Esophagus muscularis mucosa (tissue), 4 donors: ENCODE measurements around the gene TYR. TPM values are rescaled to one million over a fixed set of nuclear protein-coding genes. Genes with fewer than 3 reads are reported as not detected.
"Not testable (repeated sequence)": the region's sequence is repeated elsewhere in the genome, so short reads cannot be mapped to it uniquely, and the experiment has no call there.

Experiments
- DNase-seq: peaks from one replicate; pipeline ENCODE4 v3.0.0-alpha.2; 2017; ENCODE audit errors: extremely low spot score
- H3K27ac ChIP-seq, 4 donors: fragments of 200-600 bp; sonication (generic); replicated peaks in 1 of 4; 1 replicate in 3 of 4; 2 replicates in 1 of 4; pipeline ENCODE4 v1.5.1; 2016 to 2019; ENCODE audit warnings: mild to moderate bottlenecking in 1 of 4
- H3K27me3 ChIP-seq, 4 donors: fragments of 200-600 bp; sonication (generic); one replicate each; pipeline versions ENCODE4 v1.5.1 to v1.6.0; 2016 to 2019
- H3K36me3 ChIP-seq, 4 donors: fragments of 200-600 bp; sonication (generic); one replicate each; pipeline ENCODE4 v1.5.1; 2016 to 2019
- H3K4me1 ChIP-seq, 4 donors: fragments of 200-600 bp; sonication (generic); one replicate each; pipeline ENCODE4 v1.5.1; 2016 to 2019
- H3K4me3 ChIP-seq, 4 donors: fragments of 200-600 bp; sonication (generic); 1 replicate in 2 of 4; 2 replicates in 2 of 4; pipeline ENCODE4 v1.5.1; 2016 to 2019; ENCODE audit warnings: mild to moderate bottlenecking in 4 of 4, moderate library complexity in 1 of 4
- H3K9me3 ChIP-seq, 4 donors: fragments of 200-600 bp; sonication (generic); 1 replicate in 3 of 4; 2 replicates in 1 of 4; pipeline ENCODE4 v1.5.1; 2016 to 2019
- CTCF ChIP-seq, 3 experiments: fragments of 200-600 bp in 2 of 3; fragments of 450-650 bp in 1 of 3; sonication (generic) in 2 of 3; IDR thresholded peaks; one replicate each; pipeline ENCODE4 v1.5.1; 2017 to 2019; ENCODE audit warnings: antibody characterized with exemption in 3 of 3, mild to moderate bottlenecking in 2 of 3, moderate library complexity in 1 of 3
- EP300 ChIP-seq: sonication (generic); formaldehyde crosslinking; IDR thresholded peaks from one replicate; pipeline ENCODE4 v1.6.1; 2017; ENCODE audit warnings: antibody characterized with exemption
- POLR2A ChIP-seq: fragments of 450-650 bp; IDR thresholded peaks from one replicate; pipeline ENCODE4 v1.6.1; 2017; ENCODE audit warnings: antibody characterized with exemption, moderate library complexity, mild to moderate bottlenecking, low read depth
- POLR2AphosphoS5 ChIP-seq, 2 donors: sonication (generic); formaldehyde crosslinking; IDR thresholded peaks; one replicate each; pipeline ENCODE4 v1.6.1; 2017; ENCODE audit warnings: antibody characterized with exemption in 2 of 2
- WGBS: methylation state at CpG from one replicate; pipeline ENCODE4 v1.1.5; 2018; 5-methylcytosine and 5-hydroxymethylcytosine counted together
- intact Hi-C: fragments of 100-400 bp; cut with DNase I; formaldehyde crosslinking; loops from one replicate; pipeline ENCODE4 v1.15.1; 2023
- total RNA-seq, 4 donors: library from RNA; depleted of rRNA; stranded (reverse); fragments of >200 nt; gene quantifications; one replicate each; pipeline versions ENCODE4 v1.1.0 to v1.2.1, GENCODE V29; 2016

The TYR gene
- total RNA-seq, 4 donors from 2014 or later, result not detected

- Histone ChIP-seq H3K27me3 (no peaks in the 10 kb centered on the region), H3K36me3 (no peaks in the 10 kb centered on the region), H3K4me3 (no peak overlapping the region), H3K9me3 (no peaks in the 10 kb centered on the region), H3K27ac (no peak overlapping the region), H3K4me1 (no peaks in the 10 kb centered on the region)
- 63% methylated on average over 2 of the region's 2 CpGs for WGBS
- intact Hi-C loops, result no loop called here
- TF ChIP-seq EP300 (no peak), POLR2A (no peak), CTCF (IDR thresholded peaks at IDR 0.05) (no peak), POLR2AphosphoS5 (IDR thresholded peaks at IDR 0.05) (no peak)
- no peak for DNase-seq
Measured at GRCh38 chr11:89249196-89249595, 71.5 kb downstream of the TYR start.

- H3K27ac ChIP-seq, H3K4me3 ChIP-seq, H3K36me3 ChIP-seq, DNase-seq, H3K9me3 ChIP-seq, H3K27me3 ChIP-seq, H3K4me1 ChIP-seq, intact Hi-C loops: not testable (repeated sequence)
- WGBS, result 100% methylated on average over 1 of the region's 1 CpG
Measured at GRCh38 chr11:89261483-89261882, 83.8 kb downstream of the TYR start.

GRCh38 chr11:89267660-89268302, 90.1 kb downstream of the TYR start:
- TF ChIP-seq POLR2AphosphoS5 (IDR thresholded peaks at IDR 0.05) (no peak), CTCF (IDR thresholded peaks at IDR 0.05) (no peak), EP300 (no peak), POLR2A (no peak)
- Histone ChIP-seq H3K27ac (no peak overlapping the region), H3K36me3 (no peaks in the 10 kb centered on the region), H3K9me3 (no peaks in the 10 kb centered on the region), H3K27me3 (no peaks in the 10 kb centered on the region), H3K4me1 (no peaks in the 10 kb centered on the region), H3K4me3 (no peak overlapping the region)
- DNase-seq, result no peak
- intact Hi-C loops, result no loop called here
- WGBS, result 75% methylated on average over 2 of the region's 2 CpGs

GRCh38 chr11:89272540-89273088, 94.9 kb downstream of the TYR start:
- intact Hi-C loops, H3K4me1 ChIP-seq, H3K9me3 ChIP-seq, DNase-seq, H3K27me3 ChIP-seq, H3K4me3 ChIP-seq, H3K36me3 ChIP-seq, H3K27ac ChIP-seq: not testable (repeated sequence)
- 96% methylated on average over 1 of the region's 1 CpG for WGBS

- H3K27me3 ChIP-seq, H3K9me3 ChIP-seq, DNase-seq, H3K4me3 ChIP-seq, H3K36me3 ChIP-seq, H3K27ac ChIP-seq, H3K4me1 ChIP-seq, intact Hi-C loops: not testable (repeated sequence)
- WGBS, result 84% methylated on average over 2 of the region's 2 CpGs
Measured at GRCh38 chr11:89273220-89273619, 95.5 kb downstream of the TYR start.

GRCh38 chr11:89275966-89276365, 98.3 kb downstream of the TYR start:
- WGBS, result 66% methylated on average over 1 of the region's 1 CpG
- intact Hi-C loops, result no loop called here

More at GRCh38 chr11:89275966-89276365, 98.3 kb downstream of the TYR start:
- Histone ChIP-seq H3K36me3 (no peaks in the 10 kb centered on the region), H3K27me3 (no peaks in the 10 kb centered on the region), H3K9me3 (no peaks in the 10 kb centered on the region), H3K4me3 (no peak overlapping the region), H3K27ac (no peak overlapping the region), H3K4me1 (no peaks in the 10 kb centered on the region)
- no peak for DNase-seq
- no peak for TF ChIP-seq POLR2AphosphoS5 (IDR thresholded peaks at IDR 0.05)
- no peak for TF ChIP-seq POLR2A
- no peak for TF ChIP-seq EP300
- no peak for TF ChIP-seq CTCF (IDR thresholded peaks at IDR 0.05)
